HUES64 (cell line): ENCODE measurements around the gene C4orf50.

Source experiments
- H3K27ac ChIP-seq: 2 replicates; pipeline ENCODE4 v1.7.0; 2013; ENCODE audit warnings: low read depth, low read length, inconsistent platforms
- H3K27me3 ChIP-seq: 2 replicates; pipeline ENCODE4 v1.6.1; 2013; ENCODE audit warnings: mild to moderate bottlenecking, low read length; ENCODE audit not compliant: insufficient read depth
- H3K36me3 ChIP-seq: 2 replicates; pipeline ENCODE4 v1.6.1; 2013; ENCODE audit warnings: mild to moderate bottlenecking, low read length; ENCODE audit not compliant: insufficient read depth
- H3K4me1 ChIP-seq: 2 replicates; pipeline ENCODE4 v1.6.1; 2013; ENCODE audit warnings: mild to moderate bottlenecking, low read length, moderate library complexity; ENCODE audit not compliant: insufficient read depth
- H3K4me3 ChIP-seq: 2 replicates; pipeline ENCODE4 v1.5.1; 2013; ENCODE audit warnings: mild to moderate bottlenecking, low read length, moderate library complexity
- H3K9ac ChIP-seq: 2 replicates; pipeline ENCODE4 v1.6.1; 2013; ENCODE audit warnings: mild to moderate bottlenecking, low read depth, low read length
- H3K9me3 ChIP-seq: 2 replicates; pipeline ENCODE4 v1.6.1; 2013; ENCODE audit warnings: low read depth, low read length; ENCODE audit not compliant: insufficient read depth
- WGBS: fragments of 150-250, 120-280 bp; methylation state at CpG from one replicate; pipeline ENCODE4 v1.1.7; 2013; ENCODE audit warnings: missing lambda C conversion rate; 5-methylcytosine and 5-hydroxymethylcytosine counted together

The C4orf50 gene

GRCh38 chr4:5916229-5916628, 102.0 kb downstream of the C4orf50 start:
- Histone ChIP-seq H3K36me3 (no peaks in the 10 kb centered on the region), H3K4me1 (peaks cover 18% of the 10 kb centered on the region), H3K27me3 (no peaks in the 10 kb centered on the region), H3K27ac (no peak overlapping the region), H3K9me3 (no peaks in the 10 kb centered on the region), H3K9ac (no peak overlapping the region), H3K4me3 (no peak overlapping the region)
- WGBS = 77% methylated on average over 3 of the region's 3 CpGs

DNA sequence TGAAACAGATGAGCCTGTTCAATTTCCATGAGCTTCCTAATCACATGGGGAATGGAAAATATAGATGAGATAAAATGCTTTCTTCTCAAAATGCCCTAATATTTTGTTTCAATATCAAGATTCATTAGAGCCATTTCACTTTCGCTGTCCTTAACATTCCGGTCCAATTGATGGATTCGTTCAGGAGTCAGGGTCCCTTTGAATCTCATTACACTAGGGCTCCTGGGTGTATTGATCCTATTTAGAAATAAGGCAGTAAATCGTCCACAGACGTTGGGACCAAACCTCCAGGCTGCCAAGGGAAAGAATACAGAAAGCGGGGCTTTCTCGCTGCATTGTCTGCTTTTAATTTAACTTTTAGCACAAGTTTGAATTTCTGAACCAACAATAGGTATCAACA, 104.8 kb downstream of the C4orf50 start:
- H3K27ac ChIP-seq = peak overlapping the region; percentile 5; the same call in 1 of the 2 replicates
- H3K4me1 ChIP-seq = peaks cover 18% of the 10 kb centered on the region
- no peak overlapping the region for H3K9ac ChIP-seq
- no peaks in the 10 kb centered on the region for H3K36me3 ChIP-seq
- no peak overlapping the region for H3K4me3 ChIP-seq
- 87% methylated on average over 7 of the region's 7 CpGs for WGBS
- H3K9me3 ChIP-seq = no peaks in the 10 kb centered on the region
- peaks cover 12% of the 10 kb centered on the region for H3K27me3 ChIP-seq

GRCh38 chr4:5912614-5913019, 105.6 kb downstream of the C4orf50 start:
- Histone ChIP-seq H3K4me3 (no peak overlapping the region), H3K27ac (peak overlapping the region; percentile 50; the same call in 1 of the 2 replicates), H3K27me3 (peaks cover 20% of the 10 kb centered on the region), H3K9me3 (no peaks in the 10 kb centered on the region), H3K9ac (no peak overlapping the region), H3K4me1 (peaks cover 18% of the 10 kb centered on the region), H3K36me3 (no peaks in the 10 kb centered on the region)
- WGBS = 100% methylated on average over 1 of the region's 1 CpG

- 88% methylated on average over 3 of the region's 3 CpGs for WGBS
- Histone ChIP-seq H3K9ac (no peak overlapping the region), H3K4me3 (no peak overlapping the region), H3K36me3 (no peaks in the 10 kb centered on the region), H3K27ac (no peak overlapping the region), H3K27me3 (peaks cover 56% of the 10 kb centered on the region), H3K4me1 (peaks cover 30% of the 10 kb centered on the region), H3K9me3 (no peaks in the 10 kb centered on the region)
Observed at GRCh38 chr4:5908876-5909427, 109.3 kb downstream of the C4orf50 start.

GRCh38 chr4:5906191-5906590, 112.0 kb downstream of the C4orf50 start:
- peaks cover 17% of the 10 kb centered on the region for H3K4me1 ChIP-seq
- H3K4me3 ChIP-seq = no peak overlapping the region
- no peak overlapping the region for H3K27ac ChIP-seq
- 42% methylated on average over 5 of the region's 5 CpGs for WGBS
- H3K9ac ChIP-seq = no peak overlapping the region
- peaks cover 82% of the 10 kb centered on the region for H3K27me3 ChIP-seq
- H3K9me3 ChIP-seq = no peaks in the 10 kb centered on the region
- H3K36me3 ChIP-seq = no peaks in the 10 kb centered on the region

GRCh38 chr4:5905714-5906113, 112.5 kb downstream of the C4orf50 start:
- Histone ChIP-seq H3K9me3 (no peaks in the 10 kb centered on the region), H3K9ac (no peak overlapping the region), H3K27me3 (peaks cover 86% of the 10 kb centered on the region), H3K27ac (no peak overlapping the region), H3K36me3 (no peaks in the 10 kb centered on the region), H3K4me3 (no peak overlapping the region), H3K4me1 (peaks cover 17% of the 10 kb centered on the region)
- WGBS = 1% methylated on average over 8 of the region's 8 CpGs

- Histone ChIP-seq H3K9me3 (peaks cover 4% of the 10 kb centered on the region; the same call in 1 of the 2 replicates), H3K9ac (no peak overlapping the region), H3K4me1 (peaks cover 13% of the 10 kb centered on the region), H3K27ac (no peak overlapping the region), H3K4me3 (no peak overlapping the region), H3K36me3 (no peaks in the 10 kb centered on the region), H3K27me3 (peaks cover 97% of the 10 kb centered on the region)
- 97% methylated on average over 5 of the region's 5 CpGs for WGBS
Observed at GRCh38 chr4:5900844-5901243, 117.4 kb downstream of the C4orf50 start.

GRCh38 chr4:5899881-5900280, 118.3 kb downstream of the C4orf50 start:
- Histone ChIP-seq H3K9ac (no peak overlapping the region), H3K4me3 (no peak overlapping the region), H3K36me3 (no peaks in the 10 kb centered on the region), H3K27ac (no peak overlapping the region), H3K9me3 (peaks cover 4% of the 10 kb centered on the region; the same call in 1 of the 2 replicates), H3K4me1 (peaks cover 5% of the 10 kb centered on the region; the same call in 1 of the 2 replicates), H3K27me3 (peaks cover 98% of the 10 kb centered on the region)
- 90% methylated on average over 5 of the region's 5 CpGs for WGBS

DNA sequence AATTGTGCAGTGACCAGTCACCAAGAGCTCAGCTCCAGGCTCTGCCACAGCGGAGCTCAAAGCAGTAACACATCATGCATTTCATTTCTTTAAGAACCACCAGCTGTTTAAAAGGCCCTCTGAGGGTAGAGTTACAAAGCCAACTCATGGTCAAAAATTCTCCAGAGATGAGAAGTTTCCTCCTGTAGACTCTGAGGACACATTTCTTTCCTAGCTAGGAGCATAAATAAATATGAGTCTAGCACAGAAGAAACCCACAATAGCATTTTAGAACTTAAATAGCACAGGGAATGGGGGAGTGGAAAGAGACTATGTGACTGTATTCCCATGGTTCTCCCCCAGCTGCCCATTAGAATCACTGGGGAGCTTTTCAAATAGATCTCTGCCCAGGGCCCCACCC, 118.8 kb downstream of the C4orf50 start:
- no peaks in the 10 kb centered on the region for H3K36me3 ChIP-seq
- H3K9ac ChIP-seq = no peak overlapping the region
- no peak overlapping the region for H3K27ac ChIP-seq
- 94% methylated on average over 1 of the region's 1 CpG for WGBS
- peaks cover 5% of the 10 kb centered on the region; the same call in 1 of the 2 replicates for H3K4me1 ChIP-seq
- no peak overlapping the region for H3K4me3 ChIP-seq
- peaks cover 98% of the 10 kb centered on the region for H3K27me3 ChIP-seq
- H3K9me3 ChIP-seq = peaks cover 4% of the 10 kb centered on the region; the same call in 1 of the 2 replicates

GRCh38 chr4:5897674-5898073, 120.6 kb downstream of the C4orf50 start:
- Histone ChIP-seq H3K27me3 (peaks cover 97% of the 10 kb centered on the region), H3K36me3 (no peaks in the 10 kb centered on the region), H3K9me3 (peaks cover 4% of the 10 kb centered on the region; the same call in 1 of the 2 replicates), H3K27ac (no peak overlapping the region), H3K4me1 (peaks cover 5% of the 10 kb centered on the region; the same call in 1 of the 2 replicates), H3K9ac (no peak overlapping the region), H3K4me3 (no peak overlapping the region)
- WGBS = 94% methylated on average over 13 of the region's 13 CpGs

- WGBS = 88% methylated on average over 4 of the region's 4 CpGs
- Histone ChIP-seq H3K4me1 (no peaks in the 10 kb centered on the region; the same call in 1 of the 2 replicates), H3K36me3 (no peaks in the 10 kb centered on the region), H3K4me3 (no peak overlapping the region), H3K27ac (no peak overlapping the region), H3K9me3 (peaks cover 4% of the 10 kb centered on the region; the same call in 1 of the 2 replicates), H3K27me3 (peaks cover 98% of the 10 kb centered on the region), H3K9ac (no peak overlapping the region)
Observed at GRCh38 chr4:5895287-5895686, 122.9 kb downstream of the C4orf50 start.
